HepG2 (cell line): Measurements from ENCODE around the gene TMEM190. TPM values are rescaled to one million over a fixed set of nuclear protein-coding genes. Genes with fewer than 3 reads are reported as not detected.

Experiments
- ATAC-seq: fragments of 200-7000 bp; cut with Tn5 transposase; 3 replicates; pipeline ENCODE4 v1.9.1; 2020; ENCODE audit warnings: mild to moderate bottlenecking, moderate library complexity
- BruUV-seq: library from RNA; stranded (reverse); fragments of 400-500 nt; replicated peaks from 2 replicates; lab custom pipeline; 2021; lab: Mats Ljungman, UMichigan
- CTCF ChIA-PET: fragments of 300-600 bp; formaldehyde crosslinking; extraction: SDS; loops from one replicate; lab custom pipeline; 2021; ENCODE audit warnings: low total read pairs, inconsistent platforms, low intra/inter-chr PET ratio; lab: Yijun Ruan, JAX
- POLR2A ChIA-PET: fragments of 350-600 bp; sonication (Branson Sonifier 250); formaldehyde crosslinking; loops from one replicate; lab custom pipeline; 2020; ENCODE audit warnings: antibody characterized with exemption, inconsistent platforms; lab: Yijun Ruan, JAX
- DNase-seq: peaks from one replicate; pipeline ENCODE4 v3.0.0-alpha.2; 2015; ENCODE audit warnings: low spot score
- FAIRE-seq: peaks from 3 replicates; lab custom pipeline; 2011; peaks lifted over from hg19 to GRCh38; lab: Jason Lieb, UNC
- H2AFZ ChIP-seq: one replicate; pipeline ENCODE4 v1.6.1; 2011; ENCODE audit warnings: low read length, inconsistent platforms
- H3K27ac ChIP-seq: fragments of 300-600 bp; 3 replicates; pipeline ENCODE4 v1.8.0; 2011; ENCODE audit warnings: mixed run types, mild to moderate bottlenecking, mixed read lengths, low read length, inconsistent platforms; ENCODE audit not compliant: insufficient read depth; ENCODE audit errors: extremely low read length
- H3K27me3 ChIP-seq, 2 experiments: fragments of 200-600 bp in 1 of 2; 2 replicates in 1 of 2; 3 replicates in 1 of 2; pipeline versions ENCODE4 v1.6.0 to v1.8.0; 2011; ENCODE audit warnings: low read length in 2 of 2, mild to moderate bottlenecking in 2 of 2, moderate library complexity in 2 of 2, inconsistent platforms in 1 of 2; ENCODE audit not compliant: insufficient read depth in 2 of 2, control insufficient read depth in 1 of 2
- H3K36me3 ChIP-seq, 2 experiments: fragments of 200-600 bp in 1 of 2; replicated peaks in 1 of 2; 2 replicates in 1 of 2; 3 replicates in 1 of 2; pipeline versions ENCODE4 v1.5.1 to v1.8.0; 2011; ENCODE audit warnings: low read length in 2 of 2, inconsistent platforms in 1 of 2; ENCODE audit not compliant: insufficient read depth in 2 of 2, control insufficient read depth in 1 of 2
- H3K4me1 ChIP-seq: 2 replicates; pipeline ENCODE4 v1.5.1; 2012; ENCODE audit warnings: low read length, inconsistent platforms; ENCODE audit not compliant: insufficient read depth
- H3K4me2 ChIP-seq: 2 replicates; pipeline ENCODE4 v1.6.0; 2011; ENCODE audit warnings: low read depth, low read length, inconsistent platforms
- H3K4me3 ChIP-seq, 3 experiments: fragments of 200-600 bp in 1 of 3; sonication (generic), shearing (Covaris generic) in 1 of 3; replicated peaks in 1 of 3; 2 replicates each; pipeline ENCODE4 v1.5.1; 2011 to 2016; ENCODE audit warnings: low read length in 3 of 3, inconsistent platforms in 2 of 3, low read depth in 2 of 3, mild to moderate bottlenecking in 2 of 3, control low read depth in 1 of 3, mixed read lengths in 1 of 3; ENCODE audit not compliant: insufficient read depth in 1 of 3
- H3K79me2 ChIP-seq: one replicate; pipeline ENCODE4 v1.6.1; 2011; ENCODE audit warnings: low read length, inconsistent platforms; ENCODE audit not compliant: insufficient read depth
- H3K9ac ChIP-seq: 2 replicates; pipeline ENCODE4 v1.6.0; 2011; ENCODE audit warnings: mild to moderate bottlenecking, low read depth, low read length, inconsistent platforms; ENCODE audit not compliant: insufficient read depth
- H3K9me3 ChIP-seq: 2 replicates; pipeline ENCODE4 v1.5.1; 2012; ENCODE audit warnings: mild to moderate bottlenecking, low read length
- H4K20me1 ChIP-seq: 2 replicates; pipeline ENCODE4 v1.6.0; 2011; ENCODE audit warnings: inconsistent platforms, mild to moderate bottlenecking, low read length, moderate library complexity; ENCODE audit not compliant: insufficient read depth
- AFF4 ChIP-seq: sonication (generic); formaldehyde crosslinking; IDR thresholded peaks from 2 replicates; pipeline ENCODE4 v1.4.0; 2020; ENCODE audit warnings: missing genetic modification reagents
- ATF5 ChIP-seq: sonication (generic); formaldehyde crosslinking; IDR thresholded peaks from 2 replicates; pipeline ENCODE4 v1.4.0; 2020; ENCODE audit warnings: mild to moderate bottlenecking, low read depth, missing genetic modification reagents
- BORCS8-MEF2B ChIP-seq: sonication (generic); formaldehyde crosslinking; IDR thresholded peaks from 2 replicates; pipeline ENCODE4 v1.8.0; 2022; ENCODE audit warnings: mild to moderate bottlenecking, missing genetic modification reagents
- FOXA1 ChIP-seq, 2 experiments: fragments of 450-650 bp in 1 of 2; sonication (generic) in 1 of 2; formaldehyde crosslinking in 1 of 2; IDR thresholded peaks; 2 replicates each; pipeline versions ENCODE4 v1.4.0 to v1.6.1; 2016 to 2020; ENCODE audit warnings: missing genetic modification reagents in 1 of 2
- HNF4G ChIP-seq, 2 experiments: sonication (generic) in 1 of 2; formaldehyde crosslinking in 1 of 2; IDR thresholded peaks; 2 replicates each; pipeline versions ENCODE4 v1.4.0 to v1.6.1; 2011 to 2020; ENCODE audit warnings: borderline replicate concordance in 2 of 2, low read depth in 2 of 2, mild to moderate bottlenecking in 2 of 2, low read length in 1 of 2, missing genetic modification reagents in 1 of 2, moderate library complexity in 1 of 2
- IRF1 ChIP-seq: sonication (generic); formaldehyde crosslinking; IDR thresholded peaks from 2 replicates; pipeline ENCODE4 v1.4.0; 2020; ENCODE audit warnings: low read depth, mild to moderate bottlenecking, missing genetic modification reagents
- ISX ChIP-seq: sonication (generic); formaldehyde crosslinking; conservative IDR thresholded peaks from 2 replicates; pipeline ENCODE4 v1.5.0; 2020; ENCODE audit warnings: missing genetic modification reagents
- NR2F6 ChIP-seq, 2 experiments: IDR thresholded peaks; 2 replicates each; pipeline ENCODE4 v1.6.1; 2016; ENCODE audit warnings: antibody characterized with exemption in 1 of 2, mild to moderate bottlenecking in 1 of 2
- SRSF1 ChIP-seq: fragments of 200-400 bp; formaldehyde crosslinking; optimal IDR thresholded peaks from 2 replicates; pipeline ENCODE3; 2017; ENCODE audit warnings: mild to moderate bottlenecking, low read depth, low read length, moderate library complexity
- ZNF687 ChIP-seq: sonication (generic); formaldehyde crosslinking; IDR thresholded peaks from 2 replicates; pipeline ENCODE4 v1.5.1; 2020; ENCODE audit warnings: mild to moderate bottlenecking, missing genetic modification reagents, moderate library complexity
- ZNF766 ChIP-seq: sonication (generic); formaldehyde crosslinking; IDR thresholded peaks from 2 replicates; pipeline ENCODE4 v1.5.0; 2020; ENCODE audit warnings: missing genetic modification reagents, borderline replicate concordance
- WGBS: methylation state at CpG from one replicate; pipeline ENCODE4 v1.1.6; 2017; ENCODE audit warnings: low lambda C conversion rate; 5-methylcytosine and 5-hydroxymethylcytosine counted together
- in situ Hi-C: cut with HindIII; loops from 2 replicates; pipeline ENCODE4 v1.10.0; 2017; ENCODE audit warnings: low pct_unique_long_range_greater_than_20kb; ENCODE audit not compliant: extremely low pct_ligation_motif_present
- intact Hi-C: fragments of 100-400 bp; cut with micrococcal nuclease; formaldehyde crosslinking; loops from one replicate; pipeline ENCODE4 v1.10.0; 2022; ENCODE audit not compliant: unreplicated experiment
- polyA plus RNA-seq, 8 experiments: library from polyadenylated mRNA; depleted of rRNA in 3 of 8; stranded (reverse) in 7 of 8; unstranded in 1 of 8; fragments of >200 nt; fragmentation: Illumina TruSeq in 4 of 8; extraction: Trizol in 4 of 8; gene quantifications; 2 replicates each; pipeline versions ENCODE4 v1.2.1 to v1.2.3, GENCODE V29; 2011 to 2016; ENCODE audit warnings: low read depth in 4 of 8, missing spikeins in 1 of 8, mixed read lengths in 1 of 8; ENCODE audit not compliant: insufficient read depth in 1 of 8
- total RNA-seq, 5 experiments: library from RNA; depleted of rRNA; stranded (reverse); fragments of >200 nt; fragmentation: Illumina TruSeq; extraction: Trizol; gene quantifications; 2 replicates each; pipeline ENCODE4 v1.2.3, GENCODE V29; 2016; ENCODE audit warnings: low read depth in 1 of 5

Gene TMEM190
- total and polyA plus RNA-seq, 2 of the 13 experiments (the other 11 are each of a cell fraction or from before 2014, with no cell fraction given) = 0.35 to 0.83 TPM

GRCh38 chr19:55340784-55341147 is 35.9 kb upstream of the TMEM190 start:
- in situ Hi-C loops (no loop called here), intact Hi-C loops (no loop called here)
- FAIRE-seq (no peak), DNase-seq (no peak), ATAC-seq (0 out of 3 replicates have a peak, but pooled peaks have one; percentile 1)
- no peaks in the 10 kb centered on the region; a peak in 1 of 5 replicates for H3K27me3 ChIP-seq
- peaks cover 5% of the 10 kb centered on the region for H3K79me2 ChIP-seq
- H3K9ac ChIP-seq = peak overlapping the region; percentile 95
- ChIA-PET POLR2A (interaction anchor here (0.6 to 0.7 kb wide), 3 partner anchors 67 to 200 kb away, joined by 3 read pairs; partner anchors contain the start of gene UBE2S), CTCF (no interaction called here)
- peak overlapping the region; percentile 82 to 99 (median 91) for H3K4me3 ChIP-seq
- no peak overlapping the region for H2AFZ ChIP-seq
- no TSS peak for BruUV-seq
- peaks cover 3% of the 10 kb centered on the region; the same call in 1 of the 2 replicates for H4K20me1 ChIP-seq
- H3K36me3 ChIP-seq = peaks cover 2 to 7% of the 10 kb centered on the region in 2 experiments; a peak in 3 of 5 replicates
- WGBS = under 1% methylated on average over 24 of the region's 24 CpGs
- H3K4me2 ChIP-seq = peak overlapping the region; percentile 81
- H3K27ac ChIP-seq = peak overlapping the region; percentile 75
- H3K9me3 ChIP-seq = no peaks in the 10 kb centered on the region
- peaks cover 27% of the 10 kb centered on the region for H3K4me1 ChIP-seq
- TF ChIP-seq ZNF766 (CRISPR knock-in tag) (no peak), AFF4 (CRISPR knock-in tag) (no peak), SRSF1 (no peak), IRF1 (no peak), FOXA1 (IDR thresholded peaks at IDR 0.05) (no peak), FOXA1 (CRISPR knock-in tag; IDR thresholded peaks at IDR 0.05) (no peak), ZNF687 (CRISPR knock-in tag) (peak; percentile 39), BORCS8-MEF2B (no peak), HNF4G (IDR thresholded peaks at IDR 0.05; ENCODE audit: borderline replicate concordance, low read depth, low read length) (no peak), HNF4G (CRISPR knock-in tag; IDR thresholded peaks at IDR 0.05; ENCODE audit: borderline replicate concordance, low read depth) (no peak), ATF5 (CRISPR knock-in tag) (no peak), ISX (CRISPR knock-in tag) (no peak), NR2F6 (IDR thresholded peaks at IDR 0.05) (0 out of 2 replicates have a peak, but pooled peaks have one; percentile 6), NR2F6 (CRISPR knock-in tag; IDR thresholded peaks at IDR 0.05) (no peak)
